ENCODE results near the gene CD300LF.

The CD300LF gene

DNA sequence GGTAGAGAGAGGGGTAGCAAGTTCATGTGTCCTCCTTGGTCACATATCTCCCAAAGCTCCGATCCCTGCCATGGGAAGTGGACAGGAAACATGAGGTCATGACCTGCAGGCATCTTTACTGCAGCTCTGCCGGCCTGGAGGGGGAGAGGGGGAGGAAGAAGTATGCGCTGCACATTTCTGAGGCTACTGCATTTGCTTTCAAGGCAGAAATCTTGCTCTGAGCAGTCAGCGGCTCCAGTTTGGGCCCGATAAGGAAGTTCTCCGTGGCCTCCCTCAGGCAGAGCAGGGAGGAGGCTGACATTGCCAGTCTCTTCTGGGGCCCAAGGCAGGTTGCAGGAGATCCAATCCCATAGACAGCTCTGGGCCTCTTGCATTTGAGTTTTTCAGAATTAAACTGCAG is 34.2 kb upstream of the CD300LF start:
- no peak for FAIRE-seq
- no peak for DNase-seq (ENCODE audit: extremely low spot score, insufficient read length, low read depth)

DNA sequence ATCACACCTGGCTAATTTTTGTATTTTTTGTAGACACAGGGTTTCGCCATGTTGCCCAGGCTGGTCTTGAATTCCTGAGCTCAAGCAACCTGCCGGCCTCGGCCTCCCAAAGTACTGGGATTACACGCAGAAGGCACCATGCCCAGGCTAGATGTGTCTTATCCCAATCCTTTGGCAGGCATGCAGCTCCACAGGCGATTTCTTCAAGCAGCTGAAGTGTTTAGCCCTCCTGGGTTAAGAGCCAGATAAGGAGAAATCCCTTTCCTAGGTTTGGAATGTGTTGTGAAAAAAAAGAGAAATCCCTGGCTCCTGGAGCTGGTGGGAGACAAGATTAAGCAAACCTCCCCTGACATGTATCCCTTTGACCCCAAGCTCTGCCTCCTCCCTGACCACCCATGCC is 33.7 kb upstream of the CD300LF start:
- FAIRE-seq (no peak), DNase-seq (ENCODE audit: extremely low spot score, insufficient read length, low read depth) (no peak)

DNA sequence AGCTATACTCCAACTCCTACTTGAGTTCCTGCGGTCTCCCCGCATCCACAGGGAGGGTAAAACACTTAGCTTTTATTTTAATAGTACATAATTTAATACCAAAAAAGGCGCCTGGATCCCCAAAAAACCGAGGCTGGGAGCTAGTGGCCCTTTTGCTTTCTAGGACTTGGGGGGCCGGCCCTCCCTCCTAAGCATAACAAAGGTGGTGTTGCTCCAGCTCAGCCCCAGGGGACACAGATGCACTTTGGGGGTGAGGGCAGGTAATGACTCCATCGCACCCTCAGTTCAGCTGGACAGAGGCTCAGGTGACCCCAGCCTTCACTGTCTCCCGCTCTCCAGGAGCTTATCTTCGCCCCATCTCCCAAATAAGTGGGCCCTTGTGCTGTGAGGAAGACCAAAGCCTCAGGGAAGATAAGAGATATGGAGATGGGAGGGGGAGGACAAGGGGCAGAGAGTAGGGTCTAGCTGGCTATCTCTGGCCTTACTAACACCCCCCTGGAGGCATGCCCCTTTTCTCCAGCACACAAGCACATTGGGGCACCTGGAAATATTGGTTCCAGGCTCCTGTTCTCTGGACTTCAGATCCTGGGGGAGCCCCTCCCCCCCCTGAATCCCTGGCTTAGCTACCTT is 32.9 kb upstream of the CD300LF start:
- FAIRE-seq = no peak

DNA sequence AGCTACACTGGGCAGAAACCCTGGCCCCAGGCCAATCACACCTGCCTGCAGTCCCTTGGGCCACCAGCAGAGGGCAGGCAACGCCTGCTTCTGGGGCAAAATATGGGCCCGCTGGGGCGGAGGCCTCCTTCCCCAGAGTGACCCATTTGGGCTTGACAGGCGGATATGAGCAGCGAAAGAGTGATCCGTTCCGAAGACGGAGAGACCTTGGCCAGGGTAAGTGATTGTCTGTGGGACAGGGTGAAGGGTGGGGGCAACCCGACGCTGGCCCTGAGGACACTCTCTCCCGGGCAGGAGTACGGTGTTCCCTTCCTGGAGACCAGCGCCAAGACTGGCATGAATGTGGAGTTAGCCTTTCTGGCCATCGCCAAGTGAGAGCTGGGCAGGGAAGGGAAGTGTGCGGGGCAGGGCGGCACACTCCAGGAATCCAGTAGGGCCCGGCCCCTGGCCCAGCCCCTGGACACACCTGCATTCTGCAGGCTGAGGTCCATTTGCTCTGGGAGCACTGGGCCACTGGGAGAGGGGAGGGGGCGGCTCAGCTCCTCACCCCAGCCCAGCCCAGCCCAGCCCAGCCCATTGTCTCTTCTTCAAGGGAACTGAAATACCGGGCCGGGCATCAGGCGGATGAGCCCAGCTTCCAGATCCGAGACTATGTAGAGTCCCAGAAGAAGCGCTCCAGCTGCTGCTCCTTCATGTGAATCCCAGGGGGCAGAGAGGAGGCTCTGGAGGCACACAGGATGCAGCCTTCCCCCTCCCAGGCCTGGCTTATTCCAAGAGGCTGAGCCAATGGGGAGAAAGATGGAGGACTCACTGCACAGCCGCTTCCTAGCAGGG is 32.2 kb upstream of the CD300LF start:
- DNase-seq (ENCODE audit: extremely low spot score, insufficient read length, low read depth) (no peak), FAIRE-seq (peak; percentile 87)

More for the DNA sequence above, 32.9 kb upstream of the CD300LF start:
- DNase-seq (ENCODE audit: extremely low spot score, insufficient read length, low read depth) = no peak

DNA sequence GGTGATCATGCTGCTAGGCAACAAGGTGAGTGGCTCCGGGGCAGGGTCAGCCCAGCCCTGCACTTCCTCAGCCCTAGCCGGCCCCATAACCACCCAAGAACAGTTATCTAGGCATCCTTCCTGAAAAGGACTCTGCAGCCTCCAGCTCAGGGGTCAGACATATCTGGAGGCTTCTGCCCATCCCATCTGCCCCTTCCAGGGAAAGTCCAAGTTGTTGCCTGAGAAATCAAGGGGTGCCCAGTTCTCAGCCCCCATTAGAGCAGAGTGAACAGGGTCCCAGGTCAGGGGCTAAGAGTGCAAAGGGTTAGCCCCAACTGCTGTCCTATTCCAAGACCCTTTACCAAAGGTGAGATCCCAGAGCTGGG is 31.6 kb upstream of the CD300LF start:
- FAIRE-seq (no peak), DNase-seq (ENCODE audit: extremely low spot score, insufficient read length, low read depth) (no peak)

DNA sequence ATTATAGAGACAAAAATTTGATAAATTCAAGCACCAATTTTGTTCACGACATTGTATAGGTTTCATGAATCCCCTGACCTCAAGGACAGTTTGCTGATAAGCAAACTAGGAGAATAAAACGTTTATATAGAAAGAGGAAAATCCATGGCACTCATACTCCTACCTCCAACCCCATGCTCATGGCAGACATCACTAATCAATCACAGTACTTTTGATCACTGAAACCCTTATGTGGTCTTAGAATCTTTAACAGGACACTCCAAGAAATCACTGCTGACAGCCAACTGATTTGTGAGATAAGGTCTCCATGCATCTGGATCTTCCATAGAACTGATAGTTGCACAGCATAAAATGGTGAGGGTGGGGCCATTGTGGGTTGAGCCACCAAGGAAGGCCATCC is 31.0 kb upstream of the CD300LF start:
- FAIRE-seq = no peak

DNA sequence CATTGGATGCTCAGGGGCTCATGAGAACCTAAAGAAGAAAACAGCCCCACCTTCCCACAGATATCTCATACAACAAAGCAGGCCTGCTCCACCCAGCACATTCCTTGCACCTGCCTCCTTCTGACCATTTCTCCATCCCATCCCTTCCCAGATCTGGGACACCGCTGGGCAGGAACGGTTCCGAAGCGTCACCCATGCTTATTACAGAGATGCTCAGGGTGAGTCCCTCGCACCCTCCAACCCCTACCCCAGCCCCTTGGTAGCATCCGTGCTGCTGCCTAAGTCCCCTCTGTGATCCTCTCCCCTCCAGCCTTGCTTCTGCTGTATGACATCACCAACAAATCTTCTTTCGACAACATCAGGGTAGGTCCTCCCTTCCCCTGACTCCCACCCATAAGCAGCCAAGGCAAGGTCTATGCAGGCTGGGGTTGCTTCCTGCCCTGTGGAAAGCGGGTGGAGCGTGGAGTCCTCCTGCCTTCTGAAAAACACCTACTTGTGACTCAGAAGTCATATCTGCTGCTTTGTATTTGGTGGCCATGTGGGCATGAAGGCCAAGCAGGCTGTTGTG is 30.3 kb upstream of the CD300LF start:
- no peak for DNase-seq (ENCODE audit: extremely low spot score, insufficient read length, low read depth)
- FAIRE-seq = no peak

More for the DNA sequence above, 31.0 kb upstream of the CD300LF start:
- DNase-seq (ENCODE audit: extremely low spot score, insufficient read length, low read depth) = no peak

DNA sequence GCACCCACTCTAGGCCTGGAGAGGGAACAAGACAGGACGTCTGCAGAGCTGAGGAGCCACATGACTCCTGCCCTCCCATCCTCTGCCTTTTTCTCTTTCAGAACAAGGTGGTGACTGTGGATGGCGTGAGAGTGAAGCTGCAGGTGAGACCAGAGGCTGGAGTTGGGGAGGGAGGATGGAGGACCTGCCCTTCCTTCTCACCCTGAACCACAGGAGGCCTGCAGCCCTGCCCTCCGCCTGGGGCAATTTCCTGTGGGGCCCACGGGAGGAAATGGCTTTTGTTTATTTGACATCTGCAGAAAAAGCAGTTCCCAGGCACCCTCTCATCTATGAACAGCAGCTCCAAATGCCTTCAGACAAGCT is 29.4 kb upstream of the CD300LF start:
- FAIRE-seq = peak; percentile 95

DNA sequence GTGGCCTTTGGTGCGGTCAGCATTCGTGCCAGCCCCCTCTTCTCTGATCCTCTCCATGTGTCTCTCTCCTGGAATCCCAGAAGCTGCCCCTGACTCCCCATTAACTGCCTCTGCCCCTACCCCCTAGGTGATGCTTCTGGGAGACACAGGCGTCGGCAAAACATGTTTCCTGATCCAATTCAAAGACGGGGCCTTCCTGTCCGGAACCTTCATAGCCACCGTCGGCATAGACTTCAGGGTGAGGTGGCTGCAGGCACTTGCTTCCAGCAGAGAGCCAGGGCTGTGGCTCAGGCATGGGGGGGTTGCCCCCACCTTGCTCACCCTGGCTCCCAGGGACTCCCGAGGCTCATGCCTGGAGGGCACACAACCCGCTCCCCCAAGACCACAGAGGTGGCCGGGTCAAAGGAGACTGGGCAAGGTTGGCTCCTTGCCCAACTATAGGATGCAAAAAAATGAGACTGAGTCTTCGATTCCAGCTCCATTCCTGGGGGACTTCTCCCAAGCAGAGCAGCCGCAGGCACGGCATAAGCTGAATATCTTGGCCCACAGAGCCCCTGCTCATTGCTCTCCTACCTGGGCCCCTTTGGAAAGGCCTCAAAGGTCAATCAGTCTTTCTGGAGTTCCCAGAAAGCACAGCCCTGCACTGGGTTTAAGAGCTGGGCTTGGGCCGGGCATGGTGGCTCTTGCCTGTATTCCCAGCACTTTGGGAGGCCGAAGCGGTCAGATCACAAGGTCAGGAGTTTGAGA is 28.1 kb upstream of the CD300LF start:
- no peak for FAIRE-seq
- no peak for DNase-seq (ENCODE audit: extremely low spot score, insufficient read length, low read depth)

More for the DNA sequence above, 29.4 kb upstream of the CD300LF start:
- no peak for DNase-seq (ENCODE audit: extremely low spot score, insufficient read length, low read depth)

DNA sequence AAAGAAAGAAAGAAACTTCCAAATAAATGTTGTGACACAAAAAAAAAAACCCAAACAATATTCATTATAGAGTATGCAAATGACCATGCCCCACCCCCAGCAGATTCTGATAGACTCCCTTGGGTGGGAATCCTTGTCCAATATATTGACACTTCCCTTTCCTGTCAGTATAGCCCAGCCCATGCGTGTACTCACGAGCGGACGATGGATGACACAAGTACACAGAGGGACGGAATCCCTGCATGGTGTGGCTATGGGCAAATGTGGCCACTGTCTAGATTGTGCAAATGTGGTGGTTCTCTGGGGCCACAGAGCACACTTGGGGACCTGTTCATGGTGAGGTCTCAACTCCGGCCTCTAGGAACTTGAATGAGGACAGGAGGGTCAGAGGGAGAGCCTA is 27.4 kb upstream of the CD300LF start:
- DNase-seq (ENCODE audit: extremely low spot score, insufficient read length, low read depth) = no peak
- FAIRE-seq = no peak

DNA sequence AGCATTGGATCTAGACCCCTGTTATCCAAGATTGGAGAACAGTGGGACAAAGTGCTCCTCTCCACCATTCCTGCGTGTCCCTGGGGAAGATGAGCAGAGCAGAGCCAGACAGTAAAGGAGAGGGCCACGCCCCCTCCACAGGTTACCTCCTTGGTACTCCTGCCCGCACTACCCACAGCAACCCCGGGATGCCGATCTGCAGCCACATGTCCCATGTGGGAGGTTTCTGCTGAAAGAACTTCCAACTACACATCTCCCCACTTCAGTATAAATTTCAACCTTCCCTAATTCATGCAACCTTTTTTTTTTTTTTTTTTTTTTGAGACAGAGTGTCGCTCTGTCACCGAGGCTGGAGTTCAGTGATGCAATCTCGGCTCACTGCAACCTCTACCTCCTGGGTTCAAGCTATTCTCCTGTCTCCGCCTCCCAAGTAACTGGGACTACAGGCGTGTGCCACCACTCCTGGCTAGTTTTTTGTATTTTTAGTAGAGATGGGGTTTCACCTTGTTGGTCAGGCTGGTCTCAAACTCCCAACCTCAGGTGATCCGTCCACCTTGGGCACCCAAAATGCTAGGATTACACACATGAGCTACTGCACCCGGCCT is 26.6 kb upstream of the CD300LF start:
- FAIRE-seq = no peak
- no peak for DNase-seq (ENCODE audit: extremely low spot score, insufficient read length, low read depth)

DNA sequence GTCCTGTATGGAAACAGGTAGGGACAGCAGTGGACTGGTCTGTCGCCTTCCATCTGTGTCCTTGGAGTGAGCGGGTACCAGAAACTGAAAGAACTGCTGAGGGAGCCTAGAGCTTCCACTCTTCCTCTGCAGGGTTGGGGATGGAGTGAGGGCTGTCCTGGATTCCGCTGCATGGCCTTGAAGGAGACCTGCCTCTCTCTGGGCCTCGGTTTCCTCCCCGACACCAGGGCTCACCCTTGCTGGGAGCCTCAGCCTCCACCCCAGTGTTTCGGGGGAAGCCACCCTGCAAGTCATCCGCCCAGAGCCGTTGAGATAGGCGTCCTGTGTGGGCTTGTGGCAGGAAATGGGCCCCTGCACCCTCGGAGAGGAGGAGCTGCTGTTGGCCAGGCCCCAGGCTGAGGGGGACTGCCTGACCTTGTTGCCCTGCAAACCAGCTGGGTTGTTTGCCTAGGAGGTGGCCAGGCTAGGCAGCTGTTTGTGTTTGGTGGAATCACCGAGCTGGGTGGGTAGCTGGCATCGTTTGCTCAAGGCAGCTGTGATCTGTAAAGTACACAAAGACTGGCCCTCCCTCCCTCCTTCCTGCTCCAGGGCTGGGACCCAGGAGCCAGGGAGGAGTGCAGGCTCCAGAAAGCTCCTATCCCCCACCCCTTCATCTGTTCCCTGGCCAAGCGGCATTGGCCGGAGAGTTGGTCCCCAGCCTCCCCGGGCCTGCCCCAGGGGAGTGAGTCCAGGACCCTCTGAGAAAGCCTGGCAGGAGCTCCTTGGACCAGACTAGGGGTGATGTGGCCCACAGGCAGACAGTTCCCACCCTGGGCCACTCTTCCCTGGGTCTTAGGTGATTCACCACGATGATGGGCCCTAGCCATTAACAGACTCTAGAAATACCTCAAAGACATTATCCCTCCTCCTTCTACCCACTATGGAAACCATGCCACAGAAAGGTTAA is 25.6 kb upstream of the CD300LF start:
- peak; percentile 93 for FAIRE-seq
- DNase-seq (ENCODE audit: extremely low spot score, insufficient read length, low read depth) = no peak

DNA sequence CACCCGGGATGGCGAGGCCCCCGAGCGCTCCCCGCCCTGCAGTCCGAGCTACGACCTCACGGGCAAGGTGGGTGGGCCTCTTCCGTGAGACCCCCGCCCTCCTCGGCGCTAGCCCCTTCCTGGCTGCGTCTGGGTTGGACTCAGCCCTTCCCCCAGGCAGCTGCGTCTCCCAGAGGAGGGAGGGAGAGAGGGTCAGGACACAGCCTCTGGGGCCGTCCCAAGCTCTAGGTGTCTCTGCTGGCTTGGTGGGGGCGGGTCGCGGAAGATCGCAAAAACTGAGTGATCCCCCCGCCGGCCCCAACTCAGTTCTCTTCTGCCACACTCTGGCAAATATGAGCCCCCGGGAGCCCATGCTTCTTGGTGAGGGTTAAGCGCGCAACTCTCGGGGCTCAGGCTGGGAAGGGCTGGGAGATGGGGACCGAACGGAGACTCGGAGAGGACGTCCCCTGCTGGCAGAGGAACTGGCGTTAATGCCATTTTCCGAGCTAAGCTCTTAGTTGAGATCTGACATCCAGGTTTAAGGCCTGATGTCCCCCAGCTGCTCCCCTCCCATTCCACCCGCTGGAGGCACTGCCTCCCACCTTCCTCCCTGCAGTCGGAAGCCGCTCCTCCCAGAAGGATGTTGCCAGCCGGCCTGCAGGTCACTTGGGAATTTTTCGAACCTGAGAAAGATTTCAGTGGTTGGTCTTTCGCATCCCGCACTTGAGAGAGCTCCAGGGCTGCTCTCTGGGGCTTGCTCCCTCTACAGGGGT is 24.8 kb upstream of the CD300LF start:
- DNase-seq (ENCODE audit: extremely low spot score, insufficient read length, low read depth) = no peak

DNA sequence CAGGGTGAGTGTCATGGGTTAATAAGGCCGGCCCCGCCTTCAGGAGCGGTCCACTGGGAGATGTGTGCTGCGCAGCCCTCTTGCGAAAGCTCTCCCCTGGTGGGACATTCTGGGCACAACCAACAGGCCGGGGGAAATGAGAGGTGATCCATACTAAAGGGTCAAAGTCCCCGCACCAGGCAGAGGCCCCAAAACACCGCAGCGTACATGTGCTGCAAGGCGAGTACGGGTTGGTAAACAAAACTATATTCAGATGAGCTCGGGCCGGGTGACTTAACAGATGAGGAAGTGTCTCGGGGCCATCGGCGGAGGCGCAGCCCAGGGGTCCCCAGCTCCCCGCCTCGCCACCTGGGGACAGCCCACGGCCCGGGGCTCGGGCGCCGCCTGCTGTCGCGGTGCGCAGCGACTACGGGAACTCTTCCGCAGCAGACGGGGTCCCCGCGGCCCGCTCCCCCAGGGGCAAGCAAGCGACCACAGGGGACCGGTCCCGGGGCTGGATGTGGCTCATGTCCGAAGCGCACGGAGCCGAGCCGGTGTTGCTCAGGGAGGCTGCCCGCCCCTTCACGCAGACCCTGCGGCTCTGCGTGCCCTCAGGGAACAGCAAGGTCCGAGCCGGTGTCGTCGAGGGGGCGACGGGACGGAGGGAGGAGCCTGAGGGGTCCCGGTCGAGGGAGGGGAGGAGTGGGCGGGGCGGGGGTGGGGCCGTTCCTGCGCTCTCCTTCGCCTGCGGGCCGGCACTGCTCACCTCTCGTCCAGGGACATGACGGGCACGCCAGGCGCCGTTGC is 24.0 kb upstream of the CD300LF start, which contains the start of gene RAB37:
RAB37 (plus strand) TSS at position 744 of the 786 bp plus-strand sequence; CDS start at position 761, 17 bp downstream.
- FAIRE-seq = peak; percentile 46
- no peak for DNase-seq (ENCODE audit: extremely low spot score, insufficient read length, low read depth)

More for the DNA sequence above, 24.8 kb upstream of the CD300LF start:
- no peak for FAIRE-seq

DNA sequence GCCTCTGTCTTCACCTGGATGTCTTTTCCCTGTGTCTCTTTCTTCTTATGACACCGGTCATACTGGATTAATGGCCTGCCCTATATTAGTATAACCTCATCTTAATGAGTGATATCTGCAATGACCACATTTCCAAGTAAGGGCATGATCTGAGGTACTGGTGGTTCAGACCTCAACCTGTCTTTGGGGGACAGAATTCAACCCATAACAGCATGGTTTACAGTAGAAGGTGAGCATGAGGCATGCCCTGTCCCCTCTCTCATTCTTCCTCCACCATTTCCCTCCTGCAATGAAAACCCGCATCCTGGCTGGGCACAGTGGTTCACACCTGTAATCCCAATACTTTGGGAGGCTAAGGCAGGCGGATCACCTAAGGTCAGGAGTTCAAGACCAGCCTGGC is 21.5 kb upstream of the CD300LF start:
- FAIRE-seq (no peak), DNase-seq (ENCODE audit: extremely low spot score, insufficient read length, low read depth) (no peak)

DNA sequence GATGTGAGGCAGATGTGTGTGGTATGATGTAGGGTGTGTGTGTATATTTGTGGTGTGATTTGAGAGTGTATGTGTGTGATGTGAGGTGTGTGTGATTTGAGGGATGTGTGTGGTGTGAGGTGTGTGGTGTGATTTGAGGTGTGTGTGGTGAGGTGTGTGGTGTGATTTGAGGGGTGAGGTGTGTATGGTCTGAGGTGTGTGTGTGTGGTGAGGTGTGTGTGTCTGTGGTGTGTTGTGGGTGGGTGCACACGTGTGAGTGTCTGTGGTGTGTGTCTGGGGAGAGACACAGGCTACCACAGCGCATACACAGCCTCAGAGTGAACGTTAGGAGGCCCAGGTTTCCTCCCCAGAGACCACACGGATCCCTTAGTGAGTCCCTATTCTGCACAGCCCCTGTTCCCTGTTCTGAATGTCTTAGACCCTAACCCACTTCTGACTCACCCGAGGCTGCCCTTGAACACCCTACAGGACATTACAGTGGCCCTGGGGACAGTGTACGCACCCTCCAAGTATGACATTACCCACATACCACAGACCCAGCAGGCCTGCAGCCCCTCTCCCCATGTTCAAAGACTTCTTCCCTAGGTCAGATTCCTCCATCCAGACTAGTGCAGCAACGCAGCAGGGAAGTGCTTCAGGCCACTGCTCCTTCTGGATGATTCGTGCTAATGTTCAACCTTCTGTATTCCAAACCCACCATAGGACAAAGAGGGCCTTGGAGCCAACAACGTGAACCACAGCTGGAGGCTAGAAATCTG is 20.8 kb upstream of the CD300LF start:
- peak; percentile 59 for FAIRE-seq

More for the DNA sequence above, 20.8 kb upstream of the CD300LF start:
- DNase-seq (ENCODE audit: extremely low spot score, insufficient read length, low read depth) = no peak

All from GM18507 (cell line).